GM20000 (cell line): ENCODE results near the gene ZIC1.

Experiments
- DNase-seq: peaks from one replicate; pipeline ENCODE4 v3.0.0; 2012; ENCODE audit warnings: low spot score
- CTCF ChIP-seq: IDR thresholded peaks from 2 replicates; pipeline ENCODE4 v1.5.1; 2012; ENCODE audit warnings: mild to moderate bottlenecking, control low read depth; ENCODE audit errors: extremely low read depth, missing control alignments

Gene ZIC1

DNA sequence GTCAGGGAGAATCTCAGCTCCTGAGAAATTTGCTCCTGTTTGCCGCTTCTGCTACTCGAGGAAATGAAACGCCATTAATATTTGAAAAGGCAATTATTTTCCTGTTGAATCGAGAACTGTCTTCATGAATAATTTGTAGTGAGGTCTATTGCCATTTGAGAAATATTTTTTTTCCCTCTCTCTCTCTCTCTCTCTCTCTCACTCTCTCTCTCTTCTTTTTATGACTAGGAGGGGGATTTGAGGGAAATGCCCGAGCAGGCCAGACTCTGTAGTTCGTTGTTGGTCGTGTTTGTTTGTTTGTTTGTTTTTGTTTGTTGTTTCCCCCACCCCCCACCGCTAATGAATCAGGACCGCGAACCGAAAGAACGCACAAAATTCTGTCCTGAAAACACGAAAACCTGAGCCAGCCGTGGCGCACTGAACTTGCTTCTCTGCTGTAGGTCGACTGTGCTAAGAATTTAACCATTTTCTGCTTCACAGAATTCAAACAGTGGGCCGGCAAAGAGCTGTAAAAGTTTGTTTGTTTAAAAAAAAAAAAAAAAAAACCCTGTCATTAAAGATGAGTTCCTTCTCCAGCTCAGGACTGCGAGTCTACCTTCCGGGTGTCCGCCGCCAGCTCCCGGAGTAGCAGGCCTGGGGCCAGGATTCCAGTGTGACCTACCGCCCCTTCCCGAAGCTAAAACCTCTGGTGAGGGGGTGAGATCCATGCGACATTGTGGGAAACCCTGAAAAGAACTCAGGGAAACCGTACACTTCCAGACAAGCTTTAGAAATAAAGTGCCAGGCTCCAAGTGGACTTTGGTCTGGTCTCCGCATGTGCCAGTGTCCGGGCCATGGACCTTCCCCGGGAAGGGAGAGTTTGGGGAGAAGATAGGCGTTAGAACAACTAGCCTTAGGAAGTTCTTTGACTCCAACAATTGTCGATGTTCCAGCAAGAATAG, 15.0 kb upstream of the ZIC1 start:
- TF ChIP-seq CTCF, result no peak
- DNase-seq, result no peak

DNA sequence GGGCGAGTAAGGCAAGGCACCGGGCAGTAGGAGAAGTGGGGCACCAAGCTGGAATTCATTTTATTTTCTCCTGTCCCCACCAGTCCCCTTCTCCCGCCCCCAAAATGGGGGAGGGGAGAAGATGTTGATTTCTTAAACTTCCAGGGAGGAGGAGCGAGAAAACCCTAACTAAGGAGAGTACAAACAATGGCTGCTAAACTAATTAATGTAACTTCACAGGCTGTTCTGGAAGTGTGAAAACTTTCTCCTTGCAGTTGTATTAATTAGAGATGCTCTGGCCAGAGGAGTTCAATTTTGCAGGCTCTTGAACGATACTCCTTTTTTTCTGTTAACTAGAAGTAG, 14.3 kb upstream of the ZIC1 start:
- DNase-seq, result no peak
- TF ChIP-seq CTCF, result no peak

DNA sequence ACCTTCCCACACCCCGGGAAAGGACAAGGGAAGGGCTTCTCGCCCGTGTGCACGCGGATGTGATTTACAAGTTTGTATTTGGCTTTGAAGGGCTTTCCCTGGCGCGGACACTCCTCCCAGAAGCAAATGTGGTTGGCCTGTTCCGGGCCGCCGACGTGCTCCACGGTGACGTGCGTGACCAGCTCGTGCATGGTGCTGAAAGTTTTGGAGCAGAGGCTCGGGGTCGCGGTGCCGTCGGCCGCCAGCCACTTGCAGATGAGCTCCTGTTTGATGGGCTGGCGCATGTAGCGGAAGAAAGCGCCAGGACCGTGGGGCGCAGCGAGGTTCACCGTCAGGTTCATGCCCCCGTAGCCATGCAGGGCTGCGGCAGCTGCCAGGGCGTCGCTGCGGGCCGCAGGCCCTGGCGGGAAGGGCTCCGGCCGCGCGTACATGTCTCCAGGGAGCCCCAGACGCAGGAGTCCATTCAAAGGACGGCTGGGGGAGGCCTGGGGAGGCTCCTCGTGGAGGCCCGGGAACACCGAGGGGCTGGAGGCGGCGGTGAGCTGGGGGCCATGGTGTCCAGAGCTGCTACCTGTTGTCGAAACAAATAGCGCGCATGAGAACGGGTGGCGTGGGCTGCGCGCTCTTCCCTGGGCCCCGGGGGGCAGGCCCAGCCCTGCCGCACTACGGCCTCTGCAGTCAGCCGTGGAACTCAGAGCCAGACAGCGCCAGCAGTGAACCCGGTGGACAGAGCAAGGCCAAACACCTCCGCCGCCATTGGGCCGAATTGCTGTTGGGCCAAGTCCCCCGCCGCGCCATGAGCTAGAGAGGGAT, 13.1 kb upstream of the ZIC1 start:
- no peak for DNase-seq
- TF ChIP-seq CTCF, result no peak

GRCh38 chr3:147396712-147397046, 12.5 kb upstream of the ZIC1 start:
- DNase-seq, result no peak
- no peak for TF ChIP-seq CTCF

GRCh38 chr3:147397155-147397874, 11.8 kb upstream of the ZIC1 start:
- no peak for DNase-seq
- no peak for TF ChIP-seq CTCF

GRCh38 chr3:147397875-147398812, 11.0 kb upstream of the ZIC1 start:
- no peak for TF ChIP-seq CTCF
- DNase-seq, result no peak
